Measurements from ENCODE around the gene SRRM2.

SRRM2 gene

GRCh38 chr16:2739625-2740430 is 12.6 kb upstream of the SRRM2 start:
- Histone ChIP-seq H3K4me1 (ENCODE audit: control insufficient read depth, insufficient read depth, low read length, poor library complexity, severe bottlenecking) (no peaks in the 10 kb centered on the region), H3K36me3 (ENCODE audit: control insufficient read depth, insufficient read depth, low read length) (no peaks in the 10 kb centered on the region), H3K27me3 (replicated peaks; ENCODE audit: control insufficient read depth, insufficient read depth, low read length, poor library complexity, severe bottlenecking) (no peaks in the 10 kb centered on the region), H3K4me3 (ENCODE audit: insufficient read depth, low read depth, low read length, poor library complexity, severe bottlenecking) (no peak overlapping the region), H3K27ac (ENCODE audit: insufficient read depth, low read length, poor library complexity, severe bottlenecking) (no peak overlapping the region), H3K9me3 (ENCODE audit: control insufficient read depth, low read length) (no peaks in the 10 kb centered on the region)
- no peak for DNase-seq

GRCh38 chr16:2740476-2740875 is 12.0 kb upstream of the SRRM2 start:
- H3K36me3 ChIP-seq (ENCODE audit: control insufficient read depth, insufficient read depth, low read length): no peaks in the 10 kb centered on the region
- H3K27ac ChIP-seq (ENCODE audit: insufficient read depth, low read length, poor library complexity, severe bottlenecking): no peak overlapping the region
- H3K27me3 ChIP-seq (replicated peaks; ENCODE audit: control insufficient read depth, insufficient read depth, low read length, poor library complexity, severe bottlenecking): no peaks in the 10 kb centered on the region
- DNase-seq: no peak
- no peaks in the 10 kb centered on the region for H3K9me3 ChIP-seq (ENCODE audit: control insufficient read depth, low read length)
- H3K4me3 ChIP-seq (ENCODE audit: insufficient read depth, low read depth, low read length, poor library complexity, severe bottlenecking): no peak overlapping the region
- no peaks in the 10 kb centered on the region for H3K4me1 ChIP-seq (ENCODE audit: control insufficient read depth, insufficient read depth, low read length, poor library complexity, severe bottlenecking)

GRCh38 chr16:2741168-2741567 is 11.3 kb upstream of the SRRM2 start:
- Histone ChIP-seq H3K36me3 (ENCODE audit: control insufficient read depth, insufficient read depth, low read length) (no peaks in the 10 kb centered on the region), H3K27ac (ENCODE audit: insufficient read depth, low read length, poor library complexity, severe bottlenecking) (no peak overlapping the region), H3K9me3 (ENCODE audit: control insufficient read depth, low read length) (no peaks in the 10 kb centered on the region), H3K4me3 (ENCODE audit: insufficient read depth, low read depth, low read length, poor library complexity, severe bottlenecking) (no peak overlapping the region), H3K4me1 (ENCODE audit: control insufficient read depth, insufficient read depth, low read length, poor library complexity, severe bottlenecking) (no peaks in the 10 kb centered on the region), H3K27me3 (replicated peaks; ENCODE audit: control insufficient read depth, insufficient read depth, low read length, poor library complexity, severe bottlenecking) (no peaks in the 10 kb centered on the region)
- no peak for DNase-seq

GRCh38 chr16:2742323-2743006 is 10.0 kb upstream of the SRRM2 start:
- no peak overlapping the region for H3K27ac ChIP-seq (ENCODE audit: insufficient read depth, low read length, poor library complexity, severe bottlenecking)
- H3K4me3 ChIP-seq (ENCODE audit: insufficient read depth, low read depth, low read length, poor library complexity, severe bottlenecking): no peak overlapping the region
- no peaks in the 10 kb centered on the region for H3K4me1 ChIP-seq (ENCODE audit: control insufficient read depth, insufficient read depth, low read length, poor library complexity, severe bottlenecking)
- no peaks in the 10 kb centered on the region for H3K36me3 ChIP-seq (ENCODE audit: control insufficient read depth, insufficient read depth, low read length)
- no peak for DNase-seq
- no peaks in the 10 kb centered on the region for H3K9me3 ChIP-seq (ENCODE audit: control insufficient read depth, low read length)
- no peaks in the 10 kb centered on the region for H3K27me3 ChIP-seq (replicated peaks; ENCODE audit: control insufficient read depth, insufficient read depth, low read length, poor library complexity, severe bottlenecking)

- no peak overlapping the region for H3K4me3 ChIP-seq (ENCODE audit: insufficient read depth, low read depth, low read length, poor library complexity, severe bottlenecking)
Measured at GRCh38 chr16:2743007-2743810, 9.2 kb upstream of the SRRM2 start.

GRCh38 chr16:2744711-2745110 is 7.7 kb upstream of the SRRM2 start:
- Histone ChIP-seq H3K4me3 (ENCODE audit: insufficient read depth, low read depth, low read length, poor library complexity, severe bottlenecking) (no peak overlapping the region), H3K27ac (ENCODE audit: insufficient read depth, low read length, poor library complexity, severe bottlenecking) (no peak overlapping the region), H3K36me3 (ENCODE audit: control insufficient read depth, insufficient read depth, low read length) (no peaks in the 10 kb centered on the region), H3K27me3 (replicated peaks; ENCODE audit: control insufficient read depth, insufficient read depth, low read length, poor library complexity, severe bottlenecking) (no peaks in the 10 kb centered on the region), H3K9me3 (ENCODE audit: control insufficient read depth, low read length) (no peaks in the 10 kb centered on the region), H3K4me1 (ENCODE audit: control insufficient read depth, insufficient read depth, low read length, poor library complexity, severe bottlenecking) (no peaks in the 10 kb centered on the region)
- DNase-seq: no peak

More at GRCh38 chr16:2743007-2743810, 9.2 kb upstream of the SRRM2 start:
- Histone ChIP-seq H3K27ac (ENCODE audit: insufficient read depth, low read length, poor library complexity, severe bottlenecking) (no peak overlapping the region), H3K27me3 (replicated peaks; ENCODE audit: control insufficient read depth, insufficient read depth, low read length, poor library complexity, severe bottlenecking) (no peaks in the 10 kb centered on the region), H3K36me3 (ENCODE audit: control insufficient read depth, insufficient read depth, low read length) (no peaks in the 10 kb centered on the region), H3K9me3 (ENCODE audit: control insufficient read depth, low read length) (no peaks in the 10 kb centered on the region), H3K4me1 (ENCODE audit: control insufficient read depth, insufficient read depth, low read length, poor library complexity, severe bottlenecking) (no peaks in the 10 kb centered on the region)
- no peak for DNase-seq

GRCh38 chr16:2745116-2745890 is 7.1 kb upstream of the SRRM2 start:
- Histone ChIP-seq H3K36me3 (ENCODE audit: control insufficient read depth, insufficient read depth, low read length) (no peaks in the 10 kb centered on the region), H3K27ac (ENCODE audit: insufficient read depth, low read length, poor library complexity, severe bottlenecking) (no peak overlapping the region), H3K9me3 (ENCODE audit: control insufficient read depth, low read length) (no peaks in the 10 kb centered on the region), H3K4me1 (ENCODE audit: control insufficient read depth, insufficient read depth, low read length, poor library complexity, severe bottlenecking) (no peaks in the 10 kb centered on the region), H3K4me3 (ENCODE audit: insufficient read depth, low read depth, low read length, poor library complexity, severe bottlenecking) (no peak overlapping the region), H3K27me3 (replicated peaks; ENCODE audit: control insufficient read depth, insufficient read depth, low read length, poor library complexity, severe bottlenecking) (no peaks in the 10 kb centered on the region)
- no peak for DNase-seq

- no peak overlapping the region for H3K4me3 ChIP-seq (ENCODE audit: insufficient read depth, low read depth, low read length, poor library complexity, severe bottlenecking)
- no peaks in the 10 kb centered on the region for H3K36me3 ChIP-seq (ENCODE audit: control insufficient read depth, insufficient read depth, low read length)
- H3K27ac ChIP-seq (ENCODE audit: insufficient read depth, low read length, poor library complexity, severe bottlenecking): no peak overlapping the region
- DNase-seq: no peak
- H3K4me1 ChIP-seq (ENCODE audit: control insufficient read depth, insufficient read depth, low read length, poor library complexity, severe bottlenecking): no peaks in the 10 kb centered on the region
- H3K9me3 ChIP-seq (ENCODE audit: control insufficient read depth, low read length): no peaks in the 10 kb centered on the region
- no peaks in the 10 kb centered on the region for H3K27me3 ChIP-seq (replicated peaks; ENCODE audit: control insufficient read depth, insufficient read depth, low read length, poor library complexity, severe bottlenecking)
Measured at GRCh38 chr16:2745961-2746360, 6.5 kb upstream of the SRRM2 start.

- H3K27me3 ChIP-seq (replicated peaks; ENCODE audit: control insufficient read depth, insufficient read depth, low read length, poor library complexity, severe bottlenecking): no peaks in the 10 kb centered on the region
- no peak overlapping the region for H3K4me3 ChIP-seq (ENCODE audit: insufficient read depth, low read depth, low read length, poor library complexity, severe bottlenecking)
- H3K36me3 ChIP-seq (ENCODE audit: control insufficient read depth, insufficient read depth, low read length): no peaks in the 10 kb centered on the region
- H3K4me1 ChIP-seq (ENCODE audit: control insufficient read depth, insufficient read depth, low read length, poor library complexity, severe bottlenecking): peaks cover 3% of the 10 kb centered on the region
- H3K9me3 ChIP-seq (ENCODE audit: control insufficient read depth, low read length): no peaks in the 10 kb centered on the region
- no peak overlapping the region for H3K27ac ChIP-seq (ENCODE audit: insufficient read depth, low read length, poor library complexity, severe bottlenecking)
- DNase-seq: no peak
Measured at GRCh38 chr16:2748757-2749455, 3.5 kb upstream of the SRRM2 start.

All from effector memory CD4-positive, alpha-beta T cell (primary cell).